GM19193 (cell line): ENCODE measurements around the gene DNAJB2.

Source experiments
- POLR2A ChIP-seq: IDR thresholded peaks from 4 replicates; pipeline ENCODE4 v1.6.1; 2011; ENCODE audit not compliant: insufficient read depth, insufficient read length; ENCODE audit errors: extremely low read depth

DNAJB2 gene

DNA sequence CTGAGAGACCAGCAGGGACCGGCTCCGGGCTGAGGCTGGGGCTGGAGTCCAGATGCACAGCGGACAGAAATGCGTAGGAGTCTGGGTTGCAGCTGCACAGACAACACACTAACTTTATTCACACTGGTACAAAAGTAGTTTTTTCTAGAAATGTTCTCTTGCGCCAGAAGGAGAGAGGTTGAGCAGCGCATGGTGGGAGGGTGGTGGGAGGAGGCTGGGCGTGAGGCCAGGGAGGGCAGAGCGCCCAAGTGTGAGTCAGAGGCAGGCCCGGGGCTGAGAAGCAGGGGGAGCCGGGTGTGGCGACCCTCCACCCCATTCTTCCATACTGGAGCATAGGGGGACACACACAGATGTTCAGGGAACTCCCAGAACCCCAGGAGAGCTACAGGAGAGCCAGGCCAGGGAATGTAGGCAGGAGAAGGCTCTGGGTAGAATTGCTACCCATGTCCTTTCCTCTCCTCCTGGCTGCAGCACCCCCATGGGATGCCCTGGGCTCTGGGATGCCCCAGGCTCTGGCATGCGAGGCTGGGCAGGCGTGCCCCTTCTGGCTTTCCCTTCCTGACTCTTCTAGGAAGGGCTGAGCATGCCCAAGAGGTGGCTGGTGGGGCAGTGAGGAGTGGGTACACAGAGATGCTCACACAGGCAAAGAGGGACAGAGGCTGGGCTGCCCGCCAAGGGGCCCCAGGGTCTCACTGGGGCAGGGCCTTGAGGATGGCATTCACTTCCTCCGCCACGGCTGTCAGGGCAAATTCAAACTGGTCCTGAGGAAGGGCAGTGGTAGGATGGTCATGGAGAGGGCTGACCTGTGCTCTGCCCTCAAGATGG, 10.6 kb downstream of the DNAJB2 start:
- TF ChIP-seq POLR2A, result no peak

DNA sequence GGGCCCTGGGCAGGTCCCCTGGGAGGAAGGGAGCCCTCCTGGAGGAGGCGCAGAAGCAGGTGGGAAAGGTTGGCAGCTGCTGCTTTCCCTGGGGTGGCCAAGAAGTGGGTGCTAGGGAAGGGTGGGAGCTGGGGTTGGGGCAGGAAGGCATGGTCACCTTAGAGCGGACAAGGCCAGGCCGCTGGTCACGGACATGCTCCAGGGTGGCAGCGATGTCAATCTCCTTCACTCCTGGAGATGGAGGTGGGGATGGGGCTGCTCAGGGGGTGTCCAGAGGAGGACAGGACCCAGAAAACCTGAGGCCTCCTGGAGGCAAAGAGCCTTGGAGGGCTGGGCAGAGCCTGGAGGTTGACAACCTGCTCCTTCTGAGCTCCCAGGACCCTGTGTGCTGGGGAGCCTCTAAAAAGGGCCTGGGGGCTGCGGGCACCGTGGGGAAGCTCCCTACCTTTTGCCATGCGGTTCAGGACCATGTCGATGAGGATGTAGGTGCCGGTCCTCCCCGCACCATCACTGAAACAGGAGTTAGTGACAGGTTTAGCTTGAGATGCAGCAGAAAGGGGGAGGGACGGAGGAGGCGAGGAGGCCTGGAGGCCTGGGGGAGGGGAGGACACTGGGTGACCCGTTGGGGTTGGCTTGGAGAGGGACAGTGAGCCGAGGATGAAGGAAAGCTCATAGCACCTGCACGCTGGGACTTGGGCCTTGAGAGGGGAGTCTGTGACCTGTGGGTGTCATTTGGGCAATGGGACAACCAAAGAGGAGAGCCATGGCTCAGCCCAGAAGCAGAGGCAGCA, 11.4 kb downstream of the DNAJB2 start:
- no peak for TF ChIP-seq POLR2A

DNA sequence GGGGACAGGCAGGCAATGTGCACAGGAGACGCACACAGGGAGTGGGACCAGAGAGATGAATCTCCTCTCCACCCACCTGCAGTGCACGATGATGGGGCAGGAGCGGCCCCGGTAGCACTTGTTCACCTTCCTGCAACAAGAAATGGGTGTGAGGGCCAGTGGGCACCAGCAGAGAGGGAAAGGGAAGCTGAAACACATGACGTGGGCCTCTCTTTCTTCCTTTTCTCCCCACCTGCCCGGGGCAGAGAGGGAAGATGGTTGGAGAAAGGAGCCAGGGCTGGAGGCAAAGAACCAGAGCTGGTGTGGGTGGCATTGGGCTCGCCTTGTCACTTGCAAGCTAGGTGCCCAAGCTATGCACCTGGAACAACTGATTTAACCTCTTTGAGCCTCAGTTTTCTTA, 12.2 kb downstream of the DNAJB2 start:
- no peak for TF ChIP-seq POLR2A

- no peak for TF ChIP-seq POLR2A
Measured at GRCh38 chr2:219291910-219292490, 12.8 kb downstream of the DNAJB2 start.

GRCh38 chr2:219292616-219293015, 13.4 kb downstream of the DNAJB2 start:
- TF ChIP-seq POLR2A, result no peak

DNA sequence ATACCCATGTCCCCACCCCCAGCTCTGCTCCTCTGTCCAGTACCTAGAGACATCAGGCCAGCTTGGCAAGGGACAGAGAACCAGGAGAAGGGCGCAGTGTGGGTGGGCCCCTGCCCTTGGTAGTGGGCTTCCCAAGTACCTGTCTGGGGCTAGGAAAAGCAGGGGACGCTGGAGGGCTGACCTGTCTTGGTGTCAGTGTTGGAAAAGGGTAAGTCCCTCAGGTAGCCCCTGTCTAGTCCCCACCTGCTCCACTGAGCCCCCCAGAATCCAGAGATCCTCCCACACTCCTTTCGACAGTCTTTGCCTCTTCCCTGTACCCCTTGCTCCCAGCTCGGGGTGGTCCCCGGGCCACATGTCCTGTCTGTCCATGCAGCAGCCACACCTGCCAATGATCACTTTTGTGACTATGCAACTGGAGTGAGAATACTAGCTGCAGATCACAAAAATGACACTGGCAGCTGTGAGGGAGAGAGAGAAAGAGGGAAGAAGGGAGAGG, 14.6 kb downstream of the DNAJB2 start:
- TF ChIP-seq POLR2A, result no peak

- TF ChIP-seq POLR2A, result peak; percentile 60
Measured at GRCh38 chr2:219294356-219295351, 15.5 kb downstream of the DNAJB2 start.

DNA sequence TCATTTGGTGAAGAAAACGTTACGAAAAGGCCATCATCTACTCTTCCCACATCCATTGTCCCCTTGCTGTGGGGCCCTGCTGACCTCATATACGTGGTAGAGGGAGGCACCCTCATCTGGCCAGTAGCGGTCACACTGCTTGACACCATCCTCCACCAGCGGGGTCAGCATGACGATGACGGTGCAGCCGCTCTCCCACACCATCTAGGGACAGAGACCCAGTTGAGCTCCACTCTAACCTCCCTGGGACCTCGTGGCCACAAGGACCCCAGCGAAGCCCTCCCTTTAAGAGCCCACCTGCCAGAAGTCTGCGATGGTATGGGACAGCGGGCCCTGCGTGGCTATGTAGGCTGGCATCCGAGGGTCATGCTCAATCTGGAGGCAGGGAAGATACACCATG, 17.0 kb downstream of the DNAJB2 start:
- TF ChIP-seq POLR2A, result no peak

GRCh38 chr2:219296631-219297391, 17.6 kb downstream of the DNAJB2 start:
- no peak for TF ChIP-seq POLR2A

DNA sequence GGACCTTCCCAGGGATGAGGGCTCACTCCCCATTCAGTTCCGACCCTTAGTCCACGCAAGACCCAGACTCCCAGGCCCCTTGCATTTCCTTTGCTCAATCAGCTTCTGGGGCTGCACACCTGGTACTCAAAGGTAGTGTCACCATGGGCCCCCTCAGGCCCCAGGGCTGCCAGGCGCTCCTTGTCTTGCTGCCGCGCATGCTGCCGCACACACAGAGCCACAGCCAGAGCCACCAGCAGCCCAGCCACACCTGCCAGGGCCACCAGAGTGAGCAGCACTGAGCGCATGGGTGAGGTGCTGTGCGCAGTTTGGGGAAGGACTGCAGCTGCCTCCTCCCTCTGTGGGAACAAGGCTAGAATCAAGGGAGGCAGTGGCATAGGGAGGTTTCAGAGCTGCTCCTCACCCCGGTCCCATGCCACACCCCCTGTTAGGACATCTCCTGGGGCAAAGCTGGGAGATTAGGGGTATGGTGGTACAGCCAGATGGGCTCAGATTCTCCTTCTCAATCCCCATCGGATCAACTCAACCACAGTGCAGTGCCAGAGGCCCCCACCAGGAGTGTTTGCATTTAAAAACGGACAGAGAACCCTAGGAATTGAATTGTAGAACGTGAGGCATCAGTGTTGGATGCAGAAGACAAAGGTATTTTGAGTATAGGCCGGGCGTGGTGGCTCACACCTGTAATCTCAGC, 18.7 kb downstream of the DNAJB2 start:
- no peak for TF ChIP-seq POLR2A

DNA sequence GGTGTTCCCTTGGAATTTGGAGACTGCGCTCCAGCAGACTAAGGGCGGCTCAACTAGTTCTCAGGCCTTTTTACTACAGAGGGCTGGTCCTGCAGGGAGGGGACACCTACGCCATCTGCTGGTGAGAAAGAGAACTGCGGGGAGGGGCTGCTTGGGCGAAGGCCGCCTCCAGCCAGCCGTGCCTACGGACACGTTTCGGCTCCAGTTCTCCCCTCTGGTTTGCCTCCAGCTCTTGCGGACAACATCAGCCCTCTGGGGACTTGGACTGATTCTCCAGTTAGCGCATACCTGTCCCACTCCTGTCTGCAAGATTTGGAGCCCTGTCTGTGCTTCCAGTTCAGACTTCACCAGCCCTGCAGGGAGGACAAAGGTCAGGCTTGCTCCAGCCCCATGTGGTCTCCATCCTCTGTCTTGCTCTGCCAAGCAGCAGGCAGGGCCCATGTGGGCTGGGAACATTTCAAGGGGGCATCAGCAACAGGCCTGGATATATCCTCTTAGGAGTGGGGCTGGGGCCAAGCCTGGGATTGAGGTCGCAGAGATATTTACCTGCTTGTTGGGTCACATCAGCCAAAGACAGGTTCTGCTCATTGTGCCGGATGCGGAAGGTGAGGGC, 19.7 kb downstream of the DNAJB2 start:
- no peak for TF ChIP-seq POLR2A

DNA sequence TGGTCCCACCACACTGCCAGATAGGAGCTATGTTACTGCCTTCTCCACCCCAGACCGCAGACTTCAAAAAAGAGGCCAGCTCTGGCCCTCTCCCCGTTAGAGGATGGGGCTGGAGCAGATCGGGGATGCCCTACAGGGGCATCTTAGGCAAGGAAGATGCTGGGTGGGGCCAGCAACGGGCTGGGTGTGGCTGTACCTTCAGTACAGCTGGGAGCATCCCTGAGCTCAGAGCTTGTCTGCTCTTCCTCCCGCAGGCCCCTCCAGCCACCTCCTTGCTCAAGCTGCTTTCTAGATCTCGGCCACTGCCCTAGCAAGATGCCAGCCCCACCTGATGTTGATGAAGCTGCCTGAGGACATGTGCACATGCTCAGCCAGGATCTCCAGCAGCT, 20.2 kb downstream of the DNAJB2 start:
- no peak for TF ChIP-seq POLR2A

- TF ChIP-seq POLR2A, result no peak
Measured at GRCh38 chr2:219300022-219300421, 20.9 kb downstream of the DNAJB2 start.

- TF ChIP-seq POLR2A, result no peak
Measured at GRCh38 chr2:219302412-219302968, 23.3 kb downstream of the DNAJB2 start.
